DMS79 treated with DMSO at 0.1 percent for 48 hours (cell line): ENCODE measurements around the gene GRIN2D.

Experiments used
- DNase-seq: peaks from one replicate; lab custom pipeline; 2025; lab: John Stamatoyannopoulos, UW

GRIN2D gene

GRCh38 chr19:48398102-48398374, 4.6 kb downstream of the GRIN2D start:
- DNase-seq, result no peak

GRCh38 chr19:48398375-48399235, 5.1 kb downstream of the GRIN2D start:
- DNase-seq, result peak; percentile 62

GRCh38 chr19:48400018-48400742, 6.7 kb downstream of the GRIN2D start:
- no peak for DNase-seq

GRCh38 chr19:48401287-48401686, 7.8 kb downstream of the GRIN2D start:
- DNase-seq, result no peak

GRCh38 chr19:48403606-48404005, 10.1 kb downstream of the GRIN2D start:
- DNase-seq, result no peak

- no peak for DNase-seq
Measured at GRCh38 chr19:48405010-48405659, 11.7 kb downstream of the GRIN2D start.

- no peak for DNase-seq
Measured at GRCh38 chr19:48405850-48406249, 12.4 kb downstream of the GRIN2D start.

- peak; percentile 37 for DNase-seq
Measured at GRCh38 chr19:48413879-48414587, 20.6 kb downstream of the GRIN2D start.

- DNase-seq, result no peak
Measured at GRCh38 chr19:48415395-48415794, 21.9 kb downstream of the GRIN2D start.

- DNase-seq, result no peak
Measured at GRCh38 chr19:48415806-48416221, 22.3 kb downstream of the GRIN2D start.

- DNase-seq, result no peak
Measured at GRCh38 chr19:48417421-48417820, 24.0 kb downstream of the GRIN2D start.

GRCh38 chr19:48418317-48419064, 25.0 kb downstream of the GRIN2D start:
- no peak for DNase-seq

- DNase-seq, result no peak
Measured at GRCh38 chr19:48419158-48419920, 25.9 kb downstream of the GRIN2D start.

GRCh38 chr19:48421548-48421947, 28.1 kb downstream of the GRIN2D start:
- DNase-seq, result no peak

- DNase-seq, result no peak
Measured at GRCh38 chr19:48424694-48425219, 31.3 kb downstream of the GRIN2D start.

GRCh38 chr19:48428670-48429069, 35.2 kb downstream of the GRIN2D start:
- DNase-seq, result no peak

GRCh38 chr19:48433337-48433736, 39.9 kb downstream of the GRIN2D start:
- no peak for DNase-seq

- DNase-seq, result no peak
Measured at GRCh38 chr19:48436586-48436985, 43.1 kb downstream of the GRIN2D start.

- no peak for DNase-seq
Measured at GRCh38 chr19:48441360-48442050, 48.0 kb downstream of the GRIN2D start.
